ENCODE results near the gene CFH. TPM values are rescaled to one million over a fixed set of nuclear protein-coding genes. Genes with fewer than 3 reads are reported as not detected.
A peak's percentile ranks its signal among the peaks of the same experiment; 100 is the strongest.

CFH gene
- 0.93 TPM for polyA plus RNA-seq (2012; ENCODE audit: insufficient read depth, insufficient read length, low read depth)

DNA sequence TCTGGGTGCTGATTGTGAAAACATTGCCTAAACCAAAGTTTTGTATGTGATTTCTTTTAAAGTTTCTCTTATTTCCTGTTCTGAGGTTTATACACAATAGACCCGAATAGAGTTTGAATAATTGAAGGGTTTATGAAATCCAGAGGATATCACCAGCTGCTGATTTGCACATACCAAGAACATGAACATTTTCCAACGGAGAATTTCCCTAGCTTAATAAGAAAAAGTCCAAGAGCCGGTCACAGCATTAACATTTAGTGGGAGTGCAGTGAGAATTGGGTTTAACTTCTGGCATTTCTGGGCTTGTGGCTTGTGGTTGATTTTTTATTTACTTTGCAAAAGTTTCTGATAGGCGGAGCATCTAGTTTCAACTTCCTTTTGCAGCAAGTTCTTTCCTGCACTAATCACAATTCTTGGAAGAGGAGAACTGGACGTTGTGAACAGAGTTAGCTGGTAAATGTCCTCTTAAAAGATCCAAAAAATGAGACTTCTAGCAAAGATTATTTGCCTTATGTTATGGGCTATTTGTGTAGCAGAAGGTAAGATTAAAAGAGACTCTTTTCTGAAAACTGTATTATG is at the start of gene CFH:
TSS of gene CFH (plus strand) at position 407 of the 579 bp plus-strand sequence. CDS start at position 482, 75 bp downstream.
- no peaks in the 10 kb centered on the region for H3K4me1 ChIP-seq
- H3K4me3 ChIP-seq (ENCODE audit: low read depth, low read length): no peak within 1 kb of the TSS
- DNase-seq: no peak
- TF ChIP-seq CTCF (IDR thresholded peaks at IDR 0.05; ENCODE audit: low read depth, low read length): no peak
- no peaks in the 10 kb centered on the region for H3K36me3 ChIP-seq
- no peaks in the 10 kb centered on the region for H3K9me3 ChIP-seq
- H3K27me3 ChIP-seq: no peaks in the 10 kb centered on the region

GRCh38 chr1:196603651-196604050 is 48.2 kb upstream of the CFH start:
- DNase-seq: no peak
- TF ChIP-seq CTCF (IDR thresholded peaks at IDR 0.05; ENCODE audit: low read depth, low read length): no peak
- no peaks in the 10 kb centered on the region for H3K4me1 ChIP-seq
- H3K36me3 ChIP-seq: no peaks in the 10 kb centered on the region
- H3K4me3 ChIP-seq (ENCODE audit: low read depth, low read length): no peak overlapping the region
- no peaks in the 10 kb centered on the region for H3K9me3 ChIP-seq
- no peaks in the 10 kb centered on the region for H3K27me3 ChIP-seq

GRCh38 chr1:196607981-196608380 is 43.9 kb upstream of the CFH start:
- no peak for TF ChIP-seq CTCF (IDR thresholded peaks at IDR 0.05; ENCODE audit: low read depth, low read length)
- H3K36me3 ChIP-seq: no peaks in the 10 kb centered on the region
- peaks cover 5% of the 10 kb centered on the region for H3K4me1 ChIP-seq
- H3K9me3 ChIP-seq: no peaks in the 10 kb centered on the region
- DNase-seq: no peak
- no peaks in the 10 kb centered on the region for H3K27me3 ChIP-seq
- peak overlapping the region; percentile 99 for H3K4me3 ChIP-seq (ENCODE audit: low read depth, low read length)

DNA sequence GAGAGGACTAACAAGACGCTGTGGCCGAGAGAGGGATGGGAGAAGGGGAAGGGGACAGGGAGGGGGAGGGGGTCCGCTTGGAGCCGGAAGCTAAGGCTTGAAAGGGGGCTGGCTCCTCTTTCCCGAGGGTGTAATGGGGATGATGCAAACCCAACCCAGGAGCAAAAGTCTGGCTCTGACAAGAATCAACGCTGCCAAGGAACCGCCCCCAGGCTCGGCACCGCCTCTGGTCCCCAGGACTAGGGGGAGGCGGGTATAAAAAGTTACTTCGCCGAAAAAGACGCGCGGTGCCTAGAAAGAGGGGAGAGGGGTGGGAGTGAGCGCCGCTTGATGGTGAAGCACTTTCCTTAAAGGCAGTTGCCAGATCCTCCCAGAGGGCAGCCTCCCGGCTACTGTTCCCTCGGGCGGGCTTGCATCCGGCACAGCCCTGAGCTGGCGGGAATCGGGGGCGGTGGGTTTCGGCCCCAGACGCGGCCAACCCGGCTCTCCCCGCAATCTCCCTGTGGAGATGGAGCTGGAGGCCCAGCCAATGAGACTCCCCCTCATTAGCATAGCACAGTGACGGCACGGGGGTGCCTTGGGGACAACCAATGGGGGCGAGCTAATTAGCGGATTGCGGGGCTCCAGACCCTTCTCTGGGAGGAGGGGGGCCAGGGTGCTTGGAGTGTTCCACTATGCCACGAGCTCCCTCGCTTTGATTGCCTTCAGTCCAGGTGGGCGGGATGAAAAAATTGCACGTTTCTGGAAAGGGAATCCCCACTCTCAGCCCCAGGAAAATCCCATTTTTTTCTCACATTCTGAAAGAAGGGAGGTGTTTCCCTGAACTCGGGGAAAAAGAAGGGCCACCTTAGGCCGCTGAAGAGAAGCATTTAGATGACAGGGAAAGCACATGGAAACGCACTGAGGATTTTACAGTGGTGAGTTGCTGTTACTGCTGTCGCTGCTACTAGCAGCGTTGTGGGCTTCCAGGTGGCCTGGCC is 43.2 kb upstream of the CFH start, which contains the start of gene KCNT2:
TSS of gene KCNT2 (minus strand) at position 51 of the 980 bp plus-strand sequence. CDS start 131 bp downstream, outside the sequence.
- Histone ChIP-seq H3K9me3 (no peaks in the 10 kb centered on the region), H3K36me3 (no peaks in the 10 kb centered on the region), H3K4me3 (ENCODE audit: low read depth, low read length) (peak within 1 kb of the TSS; percentile 99), H3K4me1 (peaks cover 5% of the 10 kb centered on the region), H3K27me3 (no peaks in the 10 kb centered on the region)
- peak; percentile 41 for TF ChIP-seq CTCF (IDR thresholded peaks at IDR 0.05; ENCODE audit: low read depth, low read length)
- DNase-seq: peak; percentile 98

GRCh38 chr1:196609370-196609737 is 42.5 kb upstream of the CFH start:
- Histone ChIP-seq H3K4me1 (peaks cover 5% of the 10 kb centered on the region), H3K36me3 (no peaks in the 10 kb centered on the region), H3K4me3 (ENCODE audit: low read depth, low read length) (peak overlapping the region; percentile 99), H3K9me3 (no peaks in the 10 kb centered on the region), H3K27me3 (no peaks in the 10 kb centered on the region)
- TF ChIP-seq CTCF (IDR thresholded peaks at IDR 0.05; ENCODE audit: low read depth, low read length): no peak
- no peak for DNase-seq

All from BE2C (cell line).